Islet of Langerhans (tissue), 1 donor: ENCODE data around the gene ZBTB26.
"Not testable (repeated sequence)": the region's sequence is repeated elsewhere in the genome, so short reads cannot be mapped to it uniquely, and the experiment has no call there.

Experiments
- FAIRE-seq: peaks from one replicate; lab custom pipeline; 2011; peaks lifted over from hg19 to GRCh38; lab: Jason Lieb, UNC

ZBTB26 gene

DNA sequence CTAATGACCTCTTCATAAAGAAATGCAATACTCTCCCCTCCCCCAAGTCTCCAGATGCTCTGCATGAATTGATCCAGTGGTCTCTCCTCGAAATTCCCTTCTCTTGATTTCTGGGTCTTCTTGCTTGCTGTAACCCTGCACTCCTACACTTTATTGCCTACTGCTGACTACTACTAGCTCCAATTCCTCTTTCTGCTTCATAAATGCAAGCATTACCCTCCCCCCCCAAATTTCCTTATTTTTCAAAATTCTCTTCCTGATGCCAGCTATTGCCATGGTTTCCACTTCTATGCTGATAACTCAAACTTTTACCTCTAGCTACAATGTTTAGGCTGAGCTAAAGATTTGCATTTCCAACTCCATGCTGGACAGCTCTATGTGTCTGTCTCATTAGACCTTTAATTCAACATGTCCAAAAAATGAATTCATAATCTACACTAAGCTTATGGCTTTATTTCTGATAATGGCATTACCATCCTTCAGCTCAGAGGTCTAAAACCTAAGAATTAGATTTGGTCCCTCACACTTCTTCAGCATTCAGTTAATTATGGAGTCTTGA, 1.4 kb downstream of the ZBTB26 start:
- no peak for FAIRE-seq

DNA sequence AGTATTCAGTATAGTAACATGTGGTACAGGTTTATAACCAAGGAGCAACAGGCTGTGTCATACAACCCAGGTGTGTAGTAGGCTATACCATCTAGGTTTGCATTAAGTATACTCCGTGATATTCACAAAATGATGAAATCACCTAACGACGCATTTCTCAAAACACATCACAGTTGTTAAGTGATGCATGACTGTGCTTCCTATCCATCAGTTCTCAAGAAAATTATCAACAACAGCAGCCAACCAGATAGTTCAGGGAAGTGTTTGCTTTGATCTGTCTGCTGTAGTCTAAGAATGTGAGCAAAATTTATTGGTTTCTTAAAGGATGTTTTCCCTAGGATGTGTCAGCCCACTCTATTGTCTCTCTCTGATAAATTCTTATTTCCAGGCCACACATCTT, 7.4 kb downstream of the ZBTB26 start:
- FAIRE-seq = no peak

DNA sequence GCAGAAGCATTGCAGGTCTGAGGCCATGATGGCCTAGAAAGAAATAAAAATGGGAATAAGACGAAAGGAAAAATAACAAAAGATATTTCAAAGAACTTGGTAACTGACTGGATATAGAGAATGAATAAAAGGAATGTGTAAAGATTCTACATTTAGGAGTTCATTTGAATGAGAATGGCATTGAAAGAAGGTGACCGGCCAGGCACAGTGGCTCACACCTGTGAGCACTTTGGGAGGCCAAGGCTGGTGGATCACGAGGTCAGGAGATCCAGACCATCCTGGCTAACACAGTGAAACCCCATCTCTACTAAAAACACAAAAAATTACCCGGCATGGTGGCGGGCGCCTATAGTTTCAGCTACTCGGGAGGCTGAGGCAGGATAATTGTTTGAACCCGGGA, 8.6 kb downstream of the ZBTB26 start:
- FAIRE-seq = no peak

DNA sequence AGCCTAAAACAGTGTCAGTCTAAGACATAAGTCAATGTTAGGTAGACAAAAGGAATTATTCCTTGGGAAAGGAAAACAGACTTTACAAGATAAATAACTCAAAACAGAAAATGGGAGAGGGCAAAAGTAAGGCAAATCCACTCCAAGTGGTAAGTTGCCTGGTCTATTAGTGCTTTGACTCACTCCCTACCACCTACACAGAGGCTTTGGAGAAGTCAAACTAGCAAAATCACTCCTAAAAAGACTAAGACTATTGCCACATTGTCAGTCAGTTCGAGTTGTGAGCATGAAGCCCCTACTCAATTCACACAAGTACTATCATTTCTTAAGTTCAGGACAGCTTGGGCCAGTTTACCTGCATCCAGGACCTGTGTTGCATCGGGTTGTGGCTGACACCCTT, 13.0 kb downstream of the ZBTB26 start:
- no peak for FAIRE-seq

DNA sequence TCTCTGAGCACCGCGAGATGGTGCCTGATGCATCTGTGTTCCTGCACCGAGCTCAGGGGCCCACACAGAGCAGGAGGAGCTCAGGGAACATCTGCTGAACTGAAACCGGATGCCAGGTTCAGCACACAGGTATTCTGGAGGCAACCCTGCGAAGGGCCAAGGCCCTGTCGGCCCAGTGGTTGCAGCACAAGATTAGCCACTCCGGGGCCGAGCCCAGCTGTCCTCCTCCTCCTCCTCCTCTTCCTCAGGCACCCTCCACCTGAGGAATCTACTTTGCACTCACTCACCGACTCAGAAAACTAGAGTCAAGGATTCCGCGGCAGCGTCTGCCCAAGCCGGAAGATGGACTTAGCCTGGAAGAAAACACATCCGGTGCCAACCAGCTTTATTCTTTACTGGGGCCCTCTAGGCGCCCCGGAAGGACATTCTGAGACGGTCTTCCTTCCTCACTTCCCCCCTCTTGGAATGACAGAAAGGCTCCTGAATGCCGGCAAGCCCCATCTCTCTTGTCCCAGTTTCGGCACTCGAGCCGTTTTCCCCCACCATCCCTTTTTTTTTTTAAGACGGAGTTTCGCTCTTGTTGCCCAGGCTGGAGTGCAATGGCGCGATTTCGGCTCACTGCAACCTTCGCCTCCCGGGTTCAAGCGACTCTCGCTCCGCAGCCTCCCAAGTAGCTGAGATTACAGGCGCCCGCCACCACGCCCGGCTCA, 18.2 kb downstream of the ZBTB26 start, which contains the start of gene ZBTB6:
TSS of gene ZBTB6 (minus strand) at position 360 of the 710 bp plus-strand sequence. CDS start 1,251 bp downstream, outside the sequence.
- peak; percentile 24 for FAIRE-seq

DNA sequence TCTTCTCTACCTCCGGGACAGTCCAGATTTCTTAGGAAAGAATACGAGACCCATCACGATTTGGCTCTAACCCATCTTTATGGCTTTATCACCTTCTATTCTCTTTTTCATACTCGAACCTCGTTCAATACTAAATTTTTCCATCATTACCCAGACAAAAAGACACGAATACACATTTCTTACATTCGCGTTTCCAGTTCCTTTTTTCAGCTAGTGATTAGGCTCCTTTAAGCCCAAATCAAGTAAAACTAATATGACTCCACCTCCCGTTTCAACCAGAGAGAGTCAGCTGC, 18.7 kb downstream of the ZBTB26 start:
- FAIRE-seq = no peak

DNA sequence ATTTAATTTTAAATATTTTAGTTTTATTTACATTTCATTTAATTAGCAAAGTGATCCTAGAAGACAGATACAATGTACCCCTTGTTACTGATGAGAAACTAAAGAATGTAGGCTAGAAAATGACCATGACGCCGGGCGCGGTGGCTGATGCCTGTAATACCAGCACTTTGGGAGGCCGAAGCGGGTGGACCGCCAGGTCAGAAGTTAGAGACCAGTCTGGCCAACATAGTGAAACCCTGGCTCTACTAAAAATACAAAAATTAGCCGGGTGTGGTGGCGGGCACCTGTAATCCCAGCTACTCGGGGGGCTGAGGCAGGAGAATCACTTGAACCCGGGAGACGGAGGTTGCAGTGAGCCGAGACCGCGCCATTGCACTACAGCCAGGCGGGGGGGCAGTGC, 25.2 kb downstream of the ZBTB26 start:
- not testable (repeated sequence) for FAIRE-seq

DNA sequence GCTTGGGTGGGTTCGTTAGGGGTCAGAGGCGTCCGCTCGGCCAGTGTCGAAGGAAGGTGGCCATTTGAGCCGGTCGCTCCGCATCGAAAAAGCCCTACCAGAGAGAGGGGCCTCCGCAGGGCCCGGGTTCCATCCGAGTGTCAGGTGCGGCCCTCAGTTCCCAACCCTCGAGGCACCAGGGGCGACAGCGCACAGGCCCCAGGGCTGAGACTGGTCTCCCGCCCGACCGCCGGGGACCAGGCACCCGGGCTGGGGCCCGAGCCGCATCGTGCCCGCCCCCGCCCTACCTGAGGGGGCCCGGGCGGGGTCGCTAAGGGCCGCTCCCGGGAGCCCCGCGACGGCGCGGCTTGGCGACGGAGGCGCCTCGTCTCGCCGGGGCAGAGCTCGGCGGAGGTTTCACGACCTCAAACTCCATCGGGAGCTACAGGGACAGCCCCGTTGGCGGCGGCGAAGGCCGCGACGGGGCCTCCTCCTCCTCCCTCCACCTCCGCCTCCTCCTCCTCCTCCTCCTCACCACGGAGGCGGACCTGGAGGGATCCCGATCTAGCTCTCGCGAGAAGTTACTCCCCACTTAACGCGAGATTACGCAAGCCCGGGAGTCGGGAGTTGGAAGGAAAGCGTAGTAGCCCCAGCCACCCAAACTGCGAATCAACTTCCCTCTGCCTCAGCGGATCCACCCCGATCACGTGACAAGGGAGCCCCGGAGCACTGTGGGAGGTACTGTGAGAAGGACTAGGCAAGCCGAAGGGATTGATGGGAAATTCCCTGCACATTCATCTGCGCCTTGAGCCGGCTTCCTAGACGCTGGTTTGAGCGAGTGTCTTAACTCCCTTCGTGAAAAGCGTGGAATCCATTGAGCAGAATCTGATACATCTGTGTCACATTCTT, 26.2 kb downstream of the ZBTB26 start, which contains the start of gene RC3H2:
TSS of gene RC3H2 (minus strand) at position 537 of the 888 bp plus-strand sequence. CDS start 7,850 bp downstream, outside the sequence.
- FAIRE-seq = peak; percentile 97

DNA sequence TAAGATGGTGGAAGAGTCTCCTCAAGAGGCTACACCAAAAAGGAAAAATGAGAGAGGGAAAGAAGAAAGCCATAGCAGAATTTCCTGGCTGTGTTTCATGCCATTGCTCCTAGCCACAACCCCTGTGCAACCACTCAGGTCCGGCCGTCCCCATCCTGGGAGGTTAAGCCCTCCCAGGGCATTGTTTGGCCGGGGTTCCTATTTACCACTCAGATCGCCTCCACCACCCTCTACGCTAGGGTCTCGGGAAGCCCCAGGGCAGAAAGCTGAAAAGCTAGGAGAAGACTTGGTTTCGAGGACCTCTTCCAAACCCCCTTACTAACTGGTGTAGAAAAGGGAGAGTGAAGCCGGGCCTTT, 26.9 kb downstream of the ZBTB26 start:
- FAIRE-seq = no peak

DNA sequence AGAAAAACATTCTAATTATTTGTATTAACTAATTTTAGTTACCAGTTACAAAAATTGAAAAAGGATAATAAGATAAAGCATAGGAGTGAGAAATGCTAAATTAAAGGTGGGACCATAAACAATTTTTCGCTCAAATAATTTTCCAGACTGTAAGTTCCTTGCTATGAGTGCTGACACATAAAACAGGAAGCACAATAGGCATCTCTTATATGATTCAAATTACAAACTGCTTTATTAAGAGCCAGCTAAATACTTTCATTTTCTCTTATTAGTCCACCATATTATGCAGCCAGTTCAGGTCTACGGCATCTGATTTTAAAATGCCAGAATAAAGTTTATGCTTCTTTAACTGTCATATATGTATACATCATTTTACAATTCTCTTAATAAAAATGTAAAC, 30.5 kb downstream of the ZBTB26 start:
- peak; percentile 82 for FAIRE-seq

DNA sequence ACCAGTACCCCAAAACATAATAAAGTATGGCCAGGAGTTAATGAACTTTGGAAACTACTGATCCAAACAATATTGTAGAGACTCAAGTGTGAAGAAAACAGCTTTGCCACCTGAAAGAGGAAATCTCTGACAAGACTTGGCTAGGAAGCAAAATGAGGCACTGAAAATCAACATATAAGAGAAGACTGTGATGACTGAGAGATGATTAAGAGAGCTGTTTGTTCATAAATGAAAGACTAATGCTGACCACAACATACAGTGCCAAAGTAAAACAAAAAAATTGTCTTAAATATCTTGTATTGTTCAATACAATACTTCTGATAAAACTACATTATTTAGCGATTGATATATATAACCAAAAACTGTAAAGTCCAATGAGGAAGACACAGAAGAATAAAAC, 33.3 kb downstream of the ZBTB26 start:
- FAIRE-seq = peak; percentile 24

DNA sequence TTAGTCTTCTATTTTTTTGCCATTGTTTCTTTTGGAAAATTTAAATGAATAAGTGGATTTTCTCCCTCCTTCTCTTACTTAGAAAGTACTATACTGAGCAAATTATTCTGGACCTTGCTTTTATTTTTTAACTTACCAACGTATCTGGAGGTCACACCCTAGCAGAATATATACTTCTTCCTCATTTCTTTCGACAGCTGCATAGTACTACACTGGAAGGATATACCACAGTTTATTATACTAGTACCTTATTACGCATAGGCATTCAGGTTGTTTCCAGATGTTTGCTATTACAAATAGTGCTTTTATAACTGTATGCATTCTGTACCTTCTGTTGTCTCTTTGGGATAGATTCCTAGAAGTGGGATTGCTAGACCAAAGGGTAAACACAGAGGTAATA, 42.8 kb downstream of the ZBTB26 start:
- FAIRE-seq = no peak

DNA sequence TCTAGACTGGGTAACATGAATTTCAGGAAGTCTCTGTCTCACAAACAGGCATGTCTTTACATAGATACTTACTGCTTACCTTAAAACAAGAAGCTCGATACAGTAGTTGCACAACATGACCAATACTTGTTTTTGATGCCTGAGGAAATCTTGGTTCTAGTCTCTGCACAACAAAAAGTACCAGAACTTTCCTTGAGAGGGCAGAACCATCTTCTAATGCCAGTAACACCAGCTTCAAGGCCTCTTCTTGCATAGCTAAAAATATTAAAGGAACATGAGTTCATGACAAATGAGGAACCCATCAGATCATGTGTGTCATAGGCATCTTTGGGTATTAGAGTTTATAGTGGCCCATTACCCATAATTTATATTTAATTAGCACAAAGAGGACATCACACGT, 48.2 kb downstream of the ZBTB26 start:
- FAIRE-seq = peak; percentile 24

DNA sequence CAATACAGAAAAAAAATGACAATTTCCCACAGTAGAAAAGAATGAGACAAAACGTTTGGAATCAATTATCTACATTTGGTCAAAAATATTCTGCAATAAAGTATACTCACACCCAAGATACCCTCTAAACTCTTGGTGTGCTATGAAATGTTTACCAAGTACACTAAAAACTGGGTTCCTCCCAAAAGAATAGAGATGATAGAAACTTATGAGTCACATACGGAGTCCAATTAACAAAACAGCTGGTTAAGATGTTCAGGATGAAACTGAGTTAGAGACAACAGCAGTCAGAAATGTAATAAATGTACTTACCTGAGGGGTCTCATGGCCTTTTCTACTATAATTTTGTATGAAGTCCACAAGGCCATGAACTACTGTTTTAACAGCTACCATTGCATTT, 51.9 kb downstream of the ZBTB26 start:
- FAIRE-seq = no peak

DNA sequence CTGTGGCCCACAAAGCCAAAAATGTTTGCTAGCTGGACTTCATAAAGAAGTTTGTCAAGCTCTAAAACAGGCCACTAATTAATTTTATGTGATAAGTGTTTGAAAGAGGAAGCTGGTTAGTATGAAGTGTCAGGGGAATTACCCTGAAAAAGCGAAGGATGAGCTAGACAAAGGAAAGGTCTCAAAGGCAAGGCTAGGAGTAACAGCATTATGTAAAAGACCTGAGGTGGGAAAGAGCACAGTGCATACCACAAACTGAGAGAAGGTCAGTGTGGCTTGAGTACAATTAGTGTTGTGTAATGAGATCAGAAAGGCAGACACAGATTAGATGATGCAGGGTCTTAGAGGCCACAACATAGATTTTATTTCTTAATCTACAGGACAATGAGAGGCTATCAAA, 55.8 kb downstream of the ZBTB26 start:
- no peak for FAIRE-seq

DNA sequence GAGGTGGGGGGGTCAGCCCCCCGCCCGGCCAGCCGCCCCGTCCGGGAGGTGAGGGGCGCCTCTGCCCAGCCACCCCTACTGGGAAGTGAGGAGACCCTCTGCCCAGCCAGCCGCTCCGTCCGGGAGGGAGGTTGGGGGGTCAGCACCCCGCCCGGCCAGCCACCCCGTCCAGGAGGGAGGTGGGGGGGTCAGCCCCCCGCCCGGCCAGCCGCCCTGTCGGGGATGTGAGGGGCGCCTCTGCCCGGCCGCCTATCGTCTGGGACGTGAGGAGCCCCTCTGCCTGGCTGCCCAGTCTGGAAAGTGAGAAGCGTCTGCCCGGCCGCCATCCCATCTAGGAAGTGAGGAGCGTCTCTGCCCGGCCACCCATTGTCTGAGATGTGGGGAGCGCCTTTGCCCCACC, 64.0 kb downstream of the ZBTB26 start:
- FAIRE-seq = not testable (repeated sequence)

DNA sequence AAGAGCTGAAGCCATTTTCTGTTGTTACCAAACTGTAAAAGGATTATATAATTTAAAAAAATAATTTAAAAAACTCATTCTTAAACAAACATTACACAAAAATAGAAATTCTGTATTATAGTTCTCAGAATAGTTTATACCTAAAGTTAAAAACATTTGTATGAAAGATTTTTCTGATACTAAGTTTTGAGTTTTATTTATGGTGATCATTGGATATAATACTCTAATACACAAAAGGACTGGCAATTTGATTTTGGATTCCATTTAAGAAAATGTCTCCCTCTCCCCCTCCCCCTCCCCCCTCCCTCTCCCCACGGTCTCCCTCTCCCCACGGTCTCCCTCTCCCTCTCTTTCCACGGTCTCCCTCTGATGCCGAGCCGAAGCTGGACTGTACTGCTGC, 65.2 kb downstream of the ZBTB26 start:
- no peak for FAIRE-seq
